HCT116 (cell line): ENCODE results near the gene GADD45A. TPM values are rescaled to one million over a fixed set of nuclear protein-coding genes. Genes with fewer than 3 reads are reported as not detected.

Experiments used
- ATAC-seq: fragments of 200-7000 bp; cut with Tn5 transposase; 2 replicates; pipeline ENCODE4 v1.9.1; 2020; ENCODE audit warnings: mild to moderate bottlenecking, moderate library complexity
- BruUV-seq: library from RNA; stranded (reverse); fragments of 400-500 nt; replicated peaks from 2 replicates; lab custom pipeline; 2021; lab: Mats Ljungman, UMichigan
- CTCF ChIA-PET: fragments of 300-600 bp; sonication (Branson Sonifier 250); formaldehyde crosslinking; loops from one replicate; lab custom pipeline; 2021; ENCODE audit warnings: antibody characterized with exemption; lab: Charles Lee
- POLR2A ChIA-PET: fragments of 300-600, 350-600 bp; sonication (Branson Sonifier 250); formaldehyde crosslinking; loops from one replicate; lab custom pipeline; 2021; ENCODE audit warnings: antibody characterized with exemption; lab: Charles Lee
- RAD21 ChIA-PET, 2 experiments: fragments of 300-600 bp; sonication (Branson Sonifier 250); formaldehyde crosslinking; loops; one replicate each; lab custom pipeline; 2023; ENCODE audit warnings: low total read pairs in 2 of 2; ENCODE audit not compliant: uncharacterized antibody in 2 of 2, unreplicated experiment in 2 of 2, low non-redundant PET in 1 of 2; lab: Charles Lee
- DNase-seq: peaks from one replicate; pipeline ENCODE4 v3.0.0-alpha.2; 2010; ENCODE audit warnings: low read depth, low spot score
- H2AFZ ChIP-seq: fragments of 200-600 bp; shearing (Covaris generic), sonication (generic); 2 replicates; pipeline ENCODE4 v1.6.1; 2017; ENCODE audit warnings: low read depth, mixed run types, mixed read lengths, antibody characterized with exemption, low read length; ENCODE audit not compliant: poor library complexity, severe bottlenecking
- H3K27ac ChIP-seq: 2 replicates; pipeline ENCODE4 v1.5.1; 2012; ENCODE audit warnings: low read depth, low read length
- H3K27me3 ChIP-seq: fragments of 200-600 bp; sonication (generic); 2 replicates; pipeline ENCODE4 v1.6.1; 2016; ENCODE audit warnings: mixed run types, low read length, mixed read lengths; ENCODE audit not compliant: insufficient read depth
- H3K36me3 ChIP-seq, 2 experiments: fragments of 200-500 bp in 1 of 2; fragments of 200-600 bp in 1 of 2; sonication (Bioruptor generic) in 1 of 2; sonication (generic) in 1 of 2; 2 replicates each; pipeline versions ENCODE4 v1.5.1 to v1.6.1; 2014 to 2016; ENCODE audit warnings: low read length in 2 of 2, inconsistent platforms in 1 of 2, mixed read lengths in 1 of 2, mixed run types in 1 of 2; ENCODE audit not compliant: insufficient read depth in 2 of 2, control insufficient read depth in 1 of 2
- H3K4me1 ChIP-seq, 2 experiments: fragments of 200-600 bp in 1 of 2; sonication (generic) in 1 of 2; 2 replicates each; pipeline versions ENCODE4 v1.5.1 to v1.6.1; 2012 to 2017; ENCODE audit warnings: low read length in 2 of 2, inconsistent platforms in 1 of 2, mild to moderate bottlenecking in 1 of 2, mixed read lengths in 1 of 2, mixed run types in 1 of 2, moderate library complexity in 1 of 2; ENCODE audit not compliant: insufficient read depth in 2 of 2, control insufficient read depth in 1 of 2
- H3K4me2 ChIP-seq: fragments of 200-600 bp; sonication (generic); 2 replicates; pipeline ENCODE4 v1.6.1; 2017; ENCODE audit warnings: mixed run types, low read length, mixed read lengths
- H3K4me3 ChIP-seq, 2 experiments: fragments of 200-600 bp in 1 of 2; sonication (generic) in 1 of 2; replicated peaks in 1 of 2; 2 replicates each; pipeline ENCODE4 v1.5.1; 2011 to 2016; ENCODE audit warnings: low read length in 2 of 2, control low read depth in 1 of 2, low read depth in 1 of 2, mild to moderate bottlenecking in 1 of 2, mixed read lengths in 1 of 2, mixed run types in 1 of 2
- H3K79me2 ChIP-seq: fragments of 200-600 bp; sonication (generic); 2 replicates; pipeline ENCODE4 v1.6.1; 2017; ENCODE audit warnings: mild to moderate bottlenecking, mixed run types, low read length, moderate library complexity, mixed read lengths; ENCODE audit not compliant: insufficient read depth
- H3K9ac ChIP-seq: fragments of 200-600 bp; sonication (generic); 2 replicates; pipeline ENCODE4 v1.6.1; 2016; ENCODE audit warnings: low read length, mixed read lengths
- H3K9me2 ChIP-seq: fragments of 200-600 bp; sonication (generic), shearing (Covaris generic); 2 replicates; pipeline ENCODE4 v1.6.1; 2017; ENCODE audit warnings: mixed run types, mild to moderate bottlenecking, moderate library complexity; ENCODE audit not compliant: insufficient read depth
- H3K9me3 ChIP-seq, 2 experiments: fragments of 200-500 bp in 1 of 2; fragments of 200-600 bp in 1 of 2; sonication (Bioruptor generic) in 1 of 2; sonication (generic) in 1 of 2; 2 replicates each; pipeline ENCODE4 v1.6.1; 2014 to 2017; ENCODE audit warnings: low read length in 2 of 2, mixed read lengths in 2 of 2, inconsistent platforms in 1 of 2, low read depth in 1 of 2, mild to moderate bottlenecking in 1 of 2, mixed run types in 1 of 2, moderate library complexity in 1 of 2; ENCODE audit not compliant: control insufficient read depth in 1 of 2, insufficient read depth in 1 of 2
- H4K20me1 ChIP-seq: fragments of 200-600 bp; sonication (generic), shearing (Covaris generic); 2 replicates; pipeline ENCODE4 v1.6.1; 2017; ENCODE audit warnings: mixed run types, mild to moderate bottlenecking, moderate library complexity; ENCODE audit not compliant: insufficient read depth
- EZH2phosphoT487 ChIP-seq: fragments of 200-600 bp; IDR thresholded peaks from 2 replicates; pipeline ENCODE4 v1.6.1; 2018; ENCODE audit warnings: antibody characterized with exemption, borderline replicate concordance
- FOSL1 ChIP-seq: IDR thresholded peaks from 2 replicates; pipeline ENCODE4 v1.6.1; 2012; ENCODE audit warnings: low read depth
- JUND ChIP-seq: IDR thresholded peaks from 2 replicates; pipeline ENCODE4 v1.6.1; 2012
- RAD21 ChIP-seq: IDR thresholded peaks from 2 replicates; pipeline ENCODE4 v1.6.1; 2012; ENCODE audit warnings: low read depth, mild to moderate bottlenecking
- SIN3A ChIP-seq: IDR thresholded peaks from 2 replicates; pipeline ENCODE4 v1.6.1; 2012; ENCODE audit warnings: low read depth
- SP1 ChIP-seq: IDR thresholded peaks from 2 replicates; pipeline ENCODE4 v1.6.1; 2012; ENCODE audit warnings: low read depth
- SRF ChIP-seq: IDR thresholded peaks from 2 replicates; pipeline ENCODE4 v1.6.1; 2012; ENCODE audit warnings: low read depth
- intact Hi-C: fragments of 100-400 bp; cut with micrococcal nuclease; formaldehyde crosslinking; loops from 2 replicates; pipeline ENCODE4 v1.10.0; 2022
- total RNA-seq: library from RNA; stranded (reverse); gene quantifications from one replicate; pipeline ENCODE4 v1.2.1, GENCODE V29; 2021; ENCODE audit not compliant: unreplicated experiment

GADD45A gene
- total RNA-seq, 1 experiment from 2014 or later, result 105 TPM

GRCh38 chr1:67688526-67689219, 3.7 kb downstream of the GADD45A start (continued):
- TF ChIP-seq SP1, result peak; percentile 33
- TF ChIP-seq SRF, result no peak
- peak; percentile 32 for TF ChIP-seq JUND
- no peak for TF ChIP-seq EZH2phosphoT487
- TF ChIP-seq RAD21, result no peak

DNA sequence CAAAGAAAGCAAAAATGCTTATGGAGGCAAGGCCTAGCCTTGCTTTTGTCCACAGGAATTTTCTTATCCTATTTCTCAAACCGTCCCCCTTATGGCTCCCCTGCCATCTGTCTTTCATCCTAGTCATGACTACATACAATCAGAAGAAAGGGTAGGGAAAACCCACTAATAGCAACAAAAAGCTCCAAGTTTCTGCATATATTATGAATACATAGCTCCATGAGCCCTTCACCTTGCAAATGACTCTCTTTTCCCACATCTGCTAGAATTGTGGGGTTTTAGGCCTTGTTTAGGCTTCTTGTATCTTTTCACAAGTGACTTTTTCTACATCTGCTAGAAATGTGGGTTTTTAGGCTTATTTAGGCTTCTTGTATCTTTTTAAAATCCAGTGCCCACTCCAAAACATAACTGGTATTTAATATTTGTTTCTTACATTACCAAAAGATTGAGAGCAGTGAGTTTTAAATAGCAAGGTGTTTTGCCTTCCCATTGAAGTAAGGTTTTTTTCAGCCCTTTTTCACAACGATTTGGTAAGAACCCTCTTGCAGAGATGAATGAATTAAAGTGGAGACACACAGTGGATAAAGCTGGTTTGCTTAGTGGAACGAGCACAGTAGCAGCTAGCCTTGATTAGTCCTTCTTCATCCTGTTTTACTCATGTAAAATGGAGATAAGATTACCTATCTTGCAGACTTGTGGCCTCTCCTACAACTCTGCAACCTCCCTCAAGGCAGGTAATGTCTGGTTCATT, 4.4 kb downstream of the GADD45A start:
- ChIA-PET RAD21 (no interaction called here), POLR2A (interaction anchor here (1.3 to 6.3 kb wide), 3 partner anchors 12 to 70 kb away, joined by 3 to 50 read pairs (median 5); no protein-coding TSS in a partner anchor), CTCF (interaction anchor here (0.7 to 1.4 kb wide), 3 partner anchors 11 to 128 kb away, joined by 3 to 7 read pairs (median 5); no protein-coding TSS in a partner anchor)
- TF ChIP-seq SIN3A (0 out of 2 replicates have a peak, but pooled peaks have one; percentile 9), FOSL1 (no peak)
- intact Hi-C loops, result loop anchor here (10.0 kb wide), 3 partner anchors 125 to 695 kb away; partner anchors contain the start of gene GNG12
- H3K4me3 ChIP-seq, result no peak overlapping the region
- no TSS peak for BruUV-seq
- peaks cover 12 to 36% of the 10 kb centered on the region in 2 experiments for H3K4me1 ChIP-seq
- peaks cover 31% of the 10 kb centered on the region for H3K79me2 ChIP-seq
- H3K9me2 ChIP-seq, result no peaks in the 10 kb centered on the region
- H3K4me2 ChIP-seq, result no peak overlapping the region
- H3K9ac ChIP-seq, result no peak overlapping the region
- no peak for DNase-seq
- no peaks in the 10 kb centered on the region for H3K27me3 ChIP-seq
- H3K36me3 ChIP-seq, result peaks cover 15 to 17% of the 10 kb centered on the region in 2 experiments
- H4K20me1 ChIP-seq, result peaks cover 4% of the 10 kb centered on the region; the same call in 1 of the 2 replicates
- H2AFZ ChIP-seq, result no peak overlapping the region
- no peaks in the 10 kb centered on the region for H3K9me3 ChIP-seq
- no peak overlapping the region for H3K27ac ChIP-seq
- no peak for ATAC-seq
